NOMO-1 (cell line): ENCODE results near the gene HMCES.
"Not testable (repeated sequence)": the region's sequence is repeated elsewhere in the genome, so short reads cannot be mapped to it uniquely, and the experiment has no call there.

Source experiments
- DNase-seq, 2 experiments: peaks; one replicate each; lab custom pipeline; 2025; ENCODE audit not compliant: unreplicated experiment in 2 of 2; lab: John Stamatoyannopoulos, UW

HMCES gene

DNA sequence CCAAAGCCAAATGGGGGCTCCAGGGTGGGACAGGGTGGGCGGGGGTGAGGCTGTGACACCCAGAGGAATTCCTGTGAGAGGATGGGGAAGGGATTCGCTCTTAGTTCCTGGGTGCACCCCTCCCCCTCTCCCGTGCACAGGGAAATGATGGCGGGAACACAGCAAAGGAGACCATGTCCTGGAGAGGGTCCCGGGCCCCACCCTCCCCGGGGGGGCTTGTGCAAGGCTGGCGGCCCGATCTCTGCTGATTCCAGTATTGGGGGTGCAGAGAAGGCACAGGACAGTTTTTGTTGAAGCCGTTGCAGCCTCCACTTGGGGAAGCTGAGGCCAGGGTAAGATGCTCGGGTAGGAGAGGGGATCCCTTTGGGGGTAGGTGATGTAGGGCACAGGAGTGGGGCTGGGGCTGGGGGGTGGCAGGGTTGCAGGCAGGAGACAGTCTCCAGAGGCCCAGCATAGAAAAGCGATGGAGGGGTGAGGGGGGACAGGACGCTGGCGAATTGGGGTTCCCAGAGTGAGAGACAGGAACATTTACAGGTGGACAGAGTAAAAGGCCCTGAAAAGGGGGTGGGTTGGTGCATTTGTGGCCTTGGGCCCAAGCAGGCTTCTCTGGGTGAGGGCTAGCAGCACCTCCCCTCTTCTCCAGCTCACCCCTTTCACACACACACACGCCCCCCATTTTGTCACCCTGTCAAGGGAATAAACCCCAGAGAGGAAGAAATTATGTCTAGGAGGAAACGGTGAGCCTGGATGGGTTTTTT lies 38.5 kb downstream of the HMCES start:
- DNase-seq = no peak

DNA sequence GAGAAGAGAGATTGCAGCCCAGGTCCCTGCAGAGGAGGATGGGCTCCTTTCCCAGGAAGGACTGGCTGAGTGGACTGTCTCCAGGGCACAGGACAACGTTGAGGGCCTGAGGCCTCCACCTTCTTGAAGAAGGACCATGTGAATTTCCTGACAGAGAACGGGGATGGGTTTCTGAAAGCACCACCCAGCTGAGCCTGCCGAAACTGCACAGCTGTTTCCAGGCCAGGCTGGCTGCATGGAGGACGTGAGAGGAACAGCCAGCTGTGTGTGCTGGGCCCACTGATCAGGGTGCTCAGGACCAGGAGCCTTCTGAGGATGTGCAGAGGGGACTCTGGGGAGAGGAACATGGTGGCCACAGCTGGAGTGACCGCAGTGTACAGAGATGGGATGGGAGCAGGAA lies 39.2 kb downstream of the HMCES start:
- no peak for DNase-seq

GRCh38 chr3:129318921-129319320 lies 40.3 kb downstream of the HMCES start:
- DNase-seq = no peak

DNA sequence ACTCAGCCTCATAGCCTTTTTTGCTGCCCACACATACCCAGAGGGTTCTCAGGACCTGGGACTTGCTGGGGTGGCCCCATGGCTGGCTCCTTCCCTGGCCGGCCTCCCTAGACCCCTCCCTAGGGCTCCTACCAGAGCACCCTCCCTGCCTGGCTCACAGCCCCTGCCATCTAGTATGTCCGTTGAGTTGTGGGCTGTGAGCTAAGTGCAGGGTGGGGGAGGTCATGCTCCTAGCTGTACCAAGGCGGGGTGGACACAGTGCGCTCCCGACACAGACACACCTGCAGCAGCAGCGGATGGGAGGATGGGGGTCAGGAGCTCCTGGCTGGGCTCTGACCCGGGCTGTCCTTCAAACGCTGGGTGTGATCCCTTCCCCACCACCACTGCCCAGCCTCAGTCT lies 41.6 kb downstream of the HMCES start:
- DNase-seq = no peak

- DNase-seq = no peak
These were observed 42.3 kb downstream of the HMCES start for GRCh38 chr3:129320825-129321487.

GRCh38 chr3:129321887-129322286 lies 43.2 kb downstream of the HMCES start:
- no peak for DNase-seq

DNA sequence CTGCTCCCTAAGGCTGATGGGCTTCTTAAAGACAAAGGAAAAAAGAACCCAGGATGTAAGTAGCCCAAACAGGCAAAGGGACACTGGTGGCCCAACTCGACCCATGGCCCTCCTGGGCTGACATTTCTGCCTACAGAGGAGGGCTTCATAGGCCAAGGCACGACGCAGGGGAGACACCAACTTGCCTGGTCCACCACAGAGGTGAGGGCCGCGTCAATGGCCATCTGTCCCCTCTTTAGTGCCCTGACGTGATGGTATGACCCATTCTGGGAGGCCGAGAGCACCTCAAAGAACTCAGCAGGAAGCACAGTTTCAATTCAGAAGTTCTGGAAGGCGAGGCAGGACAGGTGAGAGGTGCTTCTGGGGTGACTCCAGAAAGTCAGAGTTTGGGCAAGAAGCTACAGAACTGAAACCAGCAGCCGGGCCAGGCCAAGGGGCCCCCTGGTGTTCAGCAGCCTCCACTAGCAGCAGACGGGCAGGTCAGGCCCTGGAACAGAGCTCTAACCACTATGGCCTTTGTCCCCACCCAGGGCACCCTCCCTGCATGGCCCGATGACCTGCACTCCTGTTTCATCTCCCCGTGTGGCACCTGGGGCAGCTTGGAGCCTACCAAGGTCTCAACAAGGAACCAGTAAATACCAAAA lies 45.1 kb downstream of the HMCES start:
- DNase-seq = no peak

DNA sequence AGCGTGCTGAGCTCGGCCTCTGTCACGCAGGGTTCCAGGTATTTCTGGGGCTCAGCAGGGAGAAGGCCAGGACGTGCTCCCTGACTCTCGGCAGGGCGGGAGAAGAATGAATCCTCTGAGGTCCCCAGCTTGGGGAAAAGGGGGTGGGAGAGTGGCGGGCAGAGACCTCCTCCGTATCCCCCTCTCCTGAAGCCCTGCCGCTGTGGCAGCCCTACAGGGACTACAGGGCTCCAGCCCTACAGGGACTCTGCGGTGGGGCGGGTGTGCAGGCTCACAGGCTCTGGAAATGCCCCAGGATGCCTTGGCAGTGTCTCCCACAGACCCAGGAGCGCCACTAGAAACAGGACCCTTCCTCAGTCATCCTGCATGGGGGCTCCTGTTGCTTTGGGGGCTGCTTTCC lies 46.2 kb downstream of the HMCES start:
- no peak for DNase-seq

DNA sequence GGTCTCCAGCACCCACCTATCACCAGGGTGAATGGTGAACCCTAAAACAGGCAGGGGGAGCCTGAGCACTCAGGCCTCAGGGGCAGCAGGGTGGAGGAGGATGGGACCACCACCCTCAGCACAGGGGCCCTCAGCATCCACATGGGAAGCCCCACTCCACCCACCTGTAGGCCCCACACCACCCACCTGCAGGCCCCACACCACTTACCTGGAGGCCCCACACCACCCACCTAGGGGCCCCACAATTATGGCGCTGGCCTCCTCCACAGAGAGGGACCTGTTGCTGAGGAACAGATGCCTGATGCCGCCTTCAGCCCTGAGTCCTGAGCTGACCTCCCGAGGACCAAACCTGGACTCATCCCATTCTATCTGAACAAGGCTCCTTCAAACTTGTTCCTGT lies 46.7 kb downstream of the HMCES start:
- DNase-seq = no peak

DNA sequence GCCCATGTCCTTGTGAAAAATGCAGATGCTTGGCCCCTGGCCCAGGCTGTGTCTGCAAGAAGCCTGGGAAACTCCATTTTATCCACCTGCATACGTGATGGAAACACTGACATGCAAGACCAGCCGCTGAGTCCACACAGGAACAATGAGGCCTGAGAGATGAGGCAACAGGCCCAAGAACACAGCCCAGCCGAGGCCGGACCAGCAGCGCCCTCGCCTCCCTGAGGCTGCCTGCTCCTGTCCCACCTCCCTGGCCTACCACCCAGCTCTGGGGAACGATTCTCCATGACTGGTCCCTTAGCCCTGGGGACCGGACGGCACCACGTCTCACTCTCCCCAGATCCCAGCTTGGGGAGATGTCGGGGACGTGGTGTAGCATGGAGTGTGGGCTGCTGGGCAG lies 47.5 kb downstream of the HMCES start:
- no peak for DNase-seq

GRCh38 chr3:129326595-129326994 lies 47.9 kb downstream of the HMCES start:
- no peak for DNase-seq

GRCh38 chr3:129327510-129327909 lies 48.8 kb downstream of the HMCES start:
- no peak for DNase-seq

DNA sequence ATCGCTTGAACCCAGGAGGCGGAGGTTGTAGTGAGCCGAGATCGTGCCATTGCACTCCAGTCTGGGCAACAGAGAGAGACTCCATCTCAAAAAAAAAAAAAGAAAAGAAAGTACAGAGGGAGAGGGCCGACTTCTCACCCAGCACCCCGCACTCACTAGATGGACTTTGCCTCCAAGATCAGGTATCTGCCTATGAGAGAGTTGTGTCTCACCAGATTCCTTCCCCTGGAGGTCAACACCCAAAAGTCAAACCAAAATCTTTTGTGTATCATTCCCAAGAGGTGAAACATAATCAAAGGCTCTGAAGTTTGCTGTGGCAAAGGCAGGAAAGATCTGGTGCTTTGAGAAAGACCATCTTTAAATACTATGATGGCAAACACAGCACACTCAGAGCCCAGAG lies 51.2 kb downstream of the HMCES start:
- DNase-seq = no peak

DNA sequence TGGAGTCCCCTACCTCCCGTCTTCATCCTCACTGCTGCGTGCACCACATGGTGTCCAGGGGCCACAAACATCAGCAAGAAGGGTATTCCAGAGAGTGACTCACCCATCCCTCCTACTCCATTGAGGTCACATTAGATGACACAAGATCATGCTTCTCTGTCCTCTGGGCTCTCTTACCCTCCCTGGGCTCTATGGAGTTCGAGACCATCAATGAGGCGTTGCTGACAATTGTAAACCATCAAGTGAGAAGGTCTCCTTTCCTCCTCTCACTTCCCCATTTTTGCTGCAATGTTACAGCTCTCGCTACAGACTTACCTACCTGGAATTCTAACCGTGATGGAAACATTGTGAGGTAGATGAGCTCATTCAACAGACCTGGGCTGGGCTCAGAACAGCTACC lies 51.7 kb downstream of the HMCES start:
- DNase-seq = peak in 1 of 2 experiments; percentile 39

DNA sequence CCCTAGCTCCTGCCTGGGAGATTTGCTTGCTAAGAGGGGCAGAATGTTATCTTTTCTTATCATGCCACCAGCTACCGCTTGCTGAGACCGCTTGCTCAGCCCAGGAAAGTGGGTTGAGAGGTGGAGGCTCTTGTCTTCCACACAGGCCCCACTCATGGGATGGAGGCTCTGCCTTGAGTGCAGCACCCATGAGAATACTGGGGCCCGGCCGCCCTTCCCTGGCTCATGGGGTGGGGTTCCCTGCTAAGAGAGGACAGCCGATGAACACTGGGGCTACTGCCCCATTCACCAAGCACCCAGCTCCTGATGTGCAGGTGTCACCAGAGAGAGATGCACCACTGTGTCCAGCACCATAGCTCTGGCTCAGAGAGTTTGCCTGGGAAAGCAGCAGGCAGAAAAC lies 55.2 kb downstream of the HMCES start:
- DNase-seq = no peak

- no peak for DNase-seq
These were observed 57.5 kb downstream of the HMCES start for GRCh38 chr3:129336093-129336706.

- DNase-seq = not testable (repeated sequence)
These were observed 59.0 kb downstream of the HMCES start for GRCh38 chr3:129337719-129338118.

GRCh38 chr3:129339186-129339585 lies 60.5 kb downstream of the HMCES start:
- DNase-seq = not testable (repeated sequence)

DNA sequence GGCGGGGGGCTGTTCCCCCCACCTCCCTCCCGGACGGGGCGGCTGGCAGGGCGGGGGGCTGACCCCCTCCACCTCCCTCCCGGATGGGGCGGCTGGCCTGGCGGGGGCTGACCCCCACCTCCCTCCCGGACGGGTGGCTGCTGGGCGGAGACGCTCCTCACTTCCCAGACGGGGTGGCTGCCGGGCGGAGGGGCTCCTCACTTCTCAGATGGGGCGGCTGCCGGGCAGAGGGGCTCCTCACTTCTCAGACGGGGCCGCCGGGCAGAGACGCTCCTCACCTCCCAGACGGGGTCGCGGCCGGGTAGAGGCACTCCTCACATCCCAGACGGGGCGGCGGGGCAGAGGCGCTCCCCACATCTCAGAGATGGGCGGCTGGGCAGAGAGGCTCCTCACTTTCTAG lies 61.2 kb downstream of the HMCES start:
- DNase-seq = not testable (repeated sequence)

GRCh38 chr3:129341331-129342141 lies 62.9 kb downstream of the HMCES start:
- no peak for DNase-seq
